GM21367 (cell line): ENCODE data around the gene PRKCB.

Experiments used
- ATAC-seq: cut with Tn5 transposase; IDR thresholded peaks from one replicate; pipeline ENCODE4 v1.9.1; 2021; ENCODE audit not compliant: unreplicated experiment

The PRKCB gene

DNA sequence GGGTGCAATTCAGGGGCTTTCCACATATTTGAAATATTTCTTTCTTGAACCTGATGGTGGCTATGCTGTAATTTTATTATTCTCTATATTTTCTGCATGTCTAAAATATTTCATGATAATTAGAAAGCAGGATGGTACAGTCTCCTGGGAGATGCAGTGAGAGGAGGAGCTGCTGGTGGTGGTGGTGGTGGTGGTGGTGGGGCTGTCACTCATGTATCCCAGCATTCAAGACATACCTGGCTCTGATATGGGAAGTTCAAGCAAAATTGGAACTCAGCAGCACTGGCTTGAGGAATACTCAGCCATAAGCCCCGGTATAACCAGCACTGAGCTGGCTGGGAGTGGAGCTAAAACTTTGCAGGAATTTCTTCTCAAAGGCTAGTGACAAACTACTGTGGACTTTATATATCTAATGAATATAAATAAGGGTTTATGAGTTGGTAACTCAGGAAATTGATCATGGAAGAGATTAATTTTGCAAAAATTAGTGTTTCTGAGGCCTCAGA lies 200.3 kb downstream of the PRKCB start:
- no peak for ATAC-seq

DNA sequence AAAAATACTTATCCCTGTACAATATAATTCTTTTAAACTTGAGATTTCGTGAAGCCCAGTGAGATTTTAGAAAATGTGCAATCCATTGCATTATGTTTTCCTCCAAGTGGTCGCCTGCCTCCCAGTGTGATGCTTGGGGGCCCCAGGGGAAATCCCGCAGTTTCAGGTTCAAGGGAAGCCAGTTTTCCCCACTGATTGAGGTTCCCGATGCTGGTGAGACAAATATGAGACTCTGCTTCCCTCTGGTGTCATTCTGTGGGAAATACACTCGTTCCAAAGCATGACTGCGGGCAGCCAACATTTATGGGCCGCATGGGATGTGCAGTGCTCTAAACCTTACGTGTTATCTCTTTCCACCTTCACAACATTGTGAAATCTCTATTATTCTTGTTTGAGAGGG lies 200.8 kb downstream of the PRKCB start:
- ATAC-seq, result no peak

DNA sequence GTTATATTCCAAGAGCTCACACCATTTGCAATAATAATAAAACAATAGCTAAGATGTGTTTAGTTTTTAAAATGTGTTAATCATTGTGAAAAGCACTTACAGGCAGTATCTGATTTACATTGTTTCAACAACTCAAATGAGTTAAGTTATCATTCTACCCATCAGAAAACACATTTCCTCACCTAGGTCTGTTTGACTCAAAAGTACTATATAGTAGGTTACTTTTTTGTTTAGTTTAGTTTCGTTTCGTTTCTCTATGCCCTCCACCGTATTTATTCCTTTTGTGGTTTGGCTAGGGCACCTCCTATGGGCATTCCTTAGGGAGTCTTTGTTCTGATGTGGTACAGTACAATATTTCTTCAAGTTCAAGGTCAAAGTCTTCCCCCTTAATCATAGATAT lies 201.6 kb downstream of the PRKCB start:
- no peak for ATAC-seq

DNA sequence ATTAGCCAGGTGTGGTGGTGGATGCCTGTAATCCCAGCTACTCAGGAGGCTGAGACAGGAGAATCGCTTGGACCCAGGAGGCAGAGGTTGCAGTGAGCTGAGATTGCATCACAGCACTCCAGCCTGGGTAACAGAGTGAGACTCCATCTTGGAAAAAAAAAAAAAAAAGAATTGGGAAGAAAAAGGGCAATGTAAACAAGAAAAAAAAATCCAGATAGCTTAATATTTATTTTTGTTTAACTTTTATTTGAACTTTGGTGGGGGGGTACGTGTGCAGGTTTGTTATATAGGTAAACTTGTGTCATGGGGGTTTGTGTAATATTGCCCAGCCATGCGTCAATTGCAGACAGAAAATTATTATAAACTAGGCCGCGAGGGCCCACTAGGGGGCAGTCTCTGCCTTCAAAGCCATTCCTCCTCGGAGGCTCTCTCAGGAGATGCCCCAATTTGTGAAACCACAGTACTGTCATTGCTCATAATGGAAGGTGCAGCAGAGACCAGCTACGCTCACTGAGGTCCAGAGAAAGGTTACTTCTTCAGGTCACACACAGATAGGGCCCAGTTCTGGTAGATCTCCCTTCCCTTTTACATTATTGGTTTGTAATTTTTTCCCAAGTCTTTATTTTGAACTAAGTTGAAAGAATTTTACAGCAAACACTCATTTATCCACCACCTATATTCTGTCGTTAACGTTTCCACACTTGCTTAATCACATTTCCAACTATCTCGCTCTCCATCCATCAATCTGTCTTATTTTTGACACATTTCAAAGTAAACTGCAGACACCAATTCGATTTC lies 206.2 kb downstream of the PRKCB start:
- no peak for ATAC-seq

DNA sequence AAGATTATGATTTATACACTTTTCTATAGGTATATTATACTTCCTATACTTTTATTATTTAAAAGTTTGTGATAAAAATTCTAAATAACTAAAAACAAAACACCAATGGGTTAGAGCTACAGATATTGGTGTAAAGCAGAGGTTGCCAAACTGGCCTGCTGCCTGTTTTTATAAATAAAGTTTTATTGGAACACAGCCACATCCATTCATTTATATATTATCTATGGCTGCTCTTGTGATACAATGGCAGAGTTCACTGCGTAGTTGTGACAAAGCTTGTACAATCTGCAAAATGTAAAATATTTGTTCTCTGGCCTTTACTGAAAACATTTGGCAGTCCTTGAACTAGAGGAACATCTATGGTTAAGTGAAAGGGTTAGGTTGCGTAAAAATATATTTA lies 208.7 kb downstream of the PRKCB start:
- ATAC-seq, result no peak

DNA sequence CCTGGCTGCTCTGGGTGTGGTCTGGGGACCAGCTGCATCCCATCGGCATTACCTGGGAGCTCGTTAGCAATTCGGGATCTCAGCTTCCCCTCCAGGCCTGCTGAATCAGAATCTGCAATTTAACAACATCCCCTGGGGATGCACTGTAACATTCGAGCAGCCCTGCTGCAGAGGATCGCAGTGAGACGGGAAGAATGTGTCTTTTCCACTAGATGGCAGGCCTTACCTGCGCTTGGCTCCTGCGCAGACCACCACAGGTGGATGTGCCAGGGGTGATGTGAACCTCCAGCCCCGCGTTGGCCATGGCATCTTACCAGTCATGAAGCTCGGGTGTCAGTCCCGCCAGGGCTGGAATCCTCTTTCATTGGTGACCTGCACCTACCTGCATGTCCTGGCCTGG lies 209.9 kb downstream of the PRKCB start:
- ATAC-seq, result no peak

DNA sequence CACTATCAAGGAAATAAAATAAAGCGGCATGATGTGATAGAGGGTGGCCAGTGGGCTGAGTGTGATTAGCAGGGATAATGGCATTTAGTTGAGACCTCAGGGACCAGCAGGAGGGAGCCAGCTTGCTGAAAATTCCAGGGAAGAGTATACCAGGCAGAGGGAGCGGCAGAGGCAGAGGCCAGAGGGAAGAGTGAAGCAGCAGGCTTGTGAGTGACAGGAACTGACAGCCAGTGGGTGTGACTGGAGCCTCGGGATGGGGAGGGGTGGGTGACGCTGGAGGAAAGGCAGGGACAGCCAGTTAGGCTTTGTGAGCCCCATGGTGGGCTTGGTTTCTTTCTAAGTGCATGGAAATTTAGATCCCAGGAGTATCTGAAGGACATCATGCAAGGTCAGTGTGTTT lies 210.7 kb downstream of the PRKCB start:
- no peak for ATAC-seq

DNA sequence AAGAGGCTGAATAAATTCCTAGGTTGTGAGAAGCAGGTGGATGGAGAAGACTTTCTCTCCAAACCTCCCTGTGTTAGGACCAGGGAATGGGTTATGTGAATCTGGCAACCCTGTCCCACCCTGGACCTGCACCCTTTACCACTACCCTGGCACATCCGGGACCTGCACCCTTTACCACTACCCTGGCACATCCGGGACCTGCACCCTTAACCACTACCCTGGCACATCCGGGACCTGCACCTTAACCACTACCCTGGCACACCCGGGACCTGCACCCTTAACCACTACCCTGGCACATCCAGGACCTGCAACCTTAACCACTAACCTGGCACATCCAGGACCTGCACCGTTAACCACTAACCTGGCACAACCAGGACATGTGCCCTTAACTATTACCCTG lies 213.3 kb downstream of the PRKCB start:
- ATAC-seq, result no peak

DNA sequence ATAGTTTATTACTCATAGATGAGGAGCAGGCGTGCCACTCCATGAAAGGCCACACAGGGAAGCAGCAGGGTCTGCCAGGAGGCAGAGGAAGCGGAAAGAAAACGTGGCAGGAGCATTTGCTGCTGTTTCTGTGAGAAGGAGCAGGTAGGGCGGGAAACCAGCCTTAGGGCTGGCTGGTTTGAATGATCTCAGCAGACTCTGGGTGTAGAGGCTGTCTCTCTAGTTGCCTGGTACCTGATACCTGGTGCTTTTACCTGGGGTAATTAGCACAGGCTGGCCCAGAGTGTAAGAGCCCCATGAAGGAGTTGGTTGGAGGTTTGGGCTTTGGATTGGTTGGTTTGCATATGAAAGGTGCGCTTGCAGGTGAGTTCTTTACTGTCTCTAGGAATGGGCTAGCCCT lies 215.3 kb downstream of the PRKCB start:
- ATAC-seq, result no peak

DNA sequence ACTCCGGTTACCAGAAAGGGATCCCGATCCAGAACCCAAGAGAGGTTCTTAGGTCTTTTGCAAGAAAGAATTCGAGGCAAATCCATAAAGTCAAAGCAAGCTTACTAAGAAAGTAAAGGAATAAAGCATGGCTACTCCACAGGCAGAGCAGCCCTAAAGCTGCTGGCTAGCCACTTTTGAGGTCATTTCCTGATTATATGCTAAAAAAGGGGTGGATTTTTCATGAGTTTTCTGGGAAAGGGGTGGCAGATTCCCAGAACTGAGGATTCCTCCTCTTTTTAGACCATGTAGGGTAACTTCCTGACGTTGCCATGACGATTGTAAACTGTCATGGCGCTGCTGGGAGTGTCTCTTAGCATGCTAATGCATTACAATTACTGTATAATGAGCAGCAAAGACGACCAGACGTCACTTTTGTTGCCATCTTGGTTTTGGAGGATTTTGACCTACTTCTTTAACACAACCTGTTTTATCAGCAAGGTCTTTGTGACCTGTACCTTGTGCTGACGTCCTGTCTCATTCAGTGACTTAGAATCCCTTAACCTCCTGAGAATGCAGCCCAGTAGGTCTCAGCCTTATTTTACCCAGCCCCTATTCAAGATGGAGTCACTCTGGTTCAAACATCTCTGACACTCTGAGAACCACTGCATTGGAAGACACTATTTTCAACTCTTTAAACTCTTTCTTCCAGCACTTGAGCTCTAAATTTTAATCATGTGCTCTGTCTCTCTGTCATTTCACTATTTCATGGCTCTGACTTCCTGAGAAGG lies 216.7 kb downstream of the PRKCB start:
- no peak for ATAC-seq

DNA sequence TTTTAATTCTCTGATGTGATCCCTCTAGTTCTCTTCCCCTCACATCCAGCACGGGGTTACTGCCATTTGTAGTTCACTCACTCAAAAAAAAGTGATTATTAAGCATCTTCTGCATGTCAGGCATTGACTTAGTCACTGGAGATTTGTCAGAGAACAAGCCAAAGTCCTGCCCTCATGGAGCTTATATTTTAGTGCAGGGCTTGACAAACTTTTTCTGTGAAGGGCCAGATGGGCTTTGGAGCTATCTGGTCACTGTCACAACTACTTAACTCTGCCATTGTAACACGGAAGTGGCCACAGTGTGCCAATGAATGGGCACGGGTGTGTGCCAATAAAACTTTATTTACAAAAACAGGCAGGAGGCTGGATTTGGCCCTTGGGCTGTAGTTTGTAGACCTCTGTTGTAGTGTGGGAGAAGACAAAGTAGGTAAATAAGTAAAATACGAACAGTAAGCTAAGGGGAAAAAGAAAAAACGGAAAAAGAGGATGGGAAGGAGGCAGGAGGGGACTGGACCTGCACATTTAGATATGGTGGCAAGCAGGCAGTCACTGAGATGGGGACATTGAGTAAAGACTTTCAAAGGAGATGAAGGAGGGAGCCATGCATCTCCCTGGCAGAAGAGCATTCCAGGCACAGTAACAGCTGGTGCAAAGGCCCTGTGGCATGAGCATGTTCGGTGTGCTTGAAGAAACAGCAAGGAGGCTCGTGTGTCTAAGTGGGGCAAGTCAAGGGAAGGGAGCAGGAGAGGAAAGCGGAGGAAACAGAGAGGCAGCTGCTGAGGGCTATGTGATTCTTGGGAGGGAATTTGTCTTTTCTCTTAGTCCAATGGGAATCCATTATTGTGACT lies 217.5 kb downstream of the PRKCB start:
- no peak for ATAC-seq

DNA sequence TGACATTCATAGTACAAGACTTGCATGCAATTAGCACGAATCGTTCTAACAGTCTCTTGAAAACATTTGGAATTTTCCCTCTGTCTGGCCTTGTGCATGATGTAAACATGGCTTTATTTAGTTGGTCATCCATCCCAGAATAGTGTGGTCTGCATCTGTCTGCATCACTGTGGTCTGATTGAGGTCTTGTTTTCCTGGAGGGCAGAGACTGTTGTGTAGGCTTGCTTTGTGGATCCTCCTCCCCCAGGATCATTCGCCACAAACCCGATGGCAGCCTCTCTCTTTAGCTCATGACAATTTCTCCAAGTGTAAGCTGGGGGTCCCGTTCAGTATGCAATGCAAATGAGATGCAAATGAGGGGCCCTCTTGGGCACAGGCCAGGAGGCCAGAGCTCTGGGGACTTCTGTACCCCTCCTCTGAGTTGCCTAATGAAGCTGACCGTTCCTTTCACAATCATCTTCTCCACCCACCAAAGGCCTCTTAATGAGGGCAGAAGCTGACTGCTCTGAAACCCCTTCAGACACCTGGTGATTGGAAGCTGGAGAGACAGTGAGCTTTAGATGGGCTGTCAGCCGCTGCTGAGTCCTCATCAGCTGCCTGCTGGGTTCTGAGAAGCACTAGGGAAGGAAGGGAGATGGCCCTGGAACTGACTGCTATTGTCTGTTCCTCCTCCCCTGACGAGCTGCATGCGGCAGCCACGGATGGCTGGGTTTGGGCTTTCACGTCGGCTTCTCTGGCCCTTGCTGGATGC lies 219.1 kb downstream of the PRKCB start:
- ATAC-seq, result no peak

DNA sequence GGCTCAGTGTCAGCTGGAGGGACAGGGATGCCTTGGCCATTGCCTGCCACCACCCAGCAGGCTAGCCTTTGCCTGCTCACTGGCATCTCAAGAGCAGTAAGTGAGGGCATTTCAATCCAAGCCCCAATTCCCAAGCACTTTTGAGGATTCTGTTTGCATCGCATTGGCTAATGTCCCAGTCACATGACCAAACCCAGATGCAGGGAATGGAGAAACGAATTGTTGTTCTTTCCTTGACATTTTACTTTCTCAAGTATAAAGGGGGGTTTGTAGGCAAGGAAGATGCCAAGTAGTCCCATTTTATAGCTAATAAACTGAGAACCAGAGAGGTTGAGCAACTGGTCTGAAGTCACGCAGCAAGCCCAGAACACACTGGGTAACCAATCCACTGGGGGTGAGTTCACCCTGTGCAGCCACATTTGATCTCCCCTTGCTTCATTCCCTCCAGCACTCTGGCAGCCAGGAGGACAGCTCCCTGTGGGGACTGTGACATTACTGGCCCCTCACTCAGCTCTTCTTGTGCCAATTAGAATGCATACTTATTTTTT lies 226.6 kb downstream of the PRKCB start:
- no peak for ATAC-seq

DNA sequence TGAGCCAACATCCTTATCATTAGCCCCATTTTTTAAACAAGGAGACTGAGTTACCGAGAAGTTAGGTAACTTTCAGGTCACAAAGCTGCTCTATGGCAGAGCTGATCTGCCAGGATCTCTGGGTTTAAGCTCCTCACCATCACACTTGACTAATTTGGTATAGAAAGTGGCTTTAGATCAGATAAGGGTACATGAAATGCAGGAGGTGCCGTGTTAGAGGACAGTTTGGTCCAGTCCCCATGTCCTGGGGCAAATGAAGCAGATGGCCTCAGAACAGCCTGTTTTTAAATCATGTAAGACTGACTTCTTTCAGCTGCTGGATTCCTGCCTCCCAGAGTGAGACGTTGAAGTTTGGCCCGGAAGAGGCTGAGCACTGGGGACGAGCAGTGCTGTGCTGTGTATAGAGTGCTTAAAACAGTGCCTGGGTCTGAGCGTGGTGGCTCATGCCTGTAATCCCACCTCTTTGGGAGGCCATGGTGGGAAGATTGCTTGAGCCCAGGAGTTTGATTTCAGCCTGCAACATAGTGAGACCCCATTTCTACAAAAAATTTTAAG lies 233.3 kb downstream of the PRKCB start:
- ATAC-seq, result no peak

DNA sequence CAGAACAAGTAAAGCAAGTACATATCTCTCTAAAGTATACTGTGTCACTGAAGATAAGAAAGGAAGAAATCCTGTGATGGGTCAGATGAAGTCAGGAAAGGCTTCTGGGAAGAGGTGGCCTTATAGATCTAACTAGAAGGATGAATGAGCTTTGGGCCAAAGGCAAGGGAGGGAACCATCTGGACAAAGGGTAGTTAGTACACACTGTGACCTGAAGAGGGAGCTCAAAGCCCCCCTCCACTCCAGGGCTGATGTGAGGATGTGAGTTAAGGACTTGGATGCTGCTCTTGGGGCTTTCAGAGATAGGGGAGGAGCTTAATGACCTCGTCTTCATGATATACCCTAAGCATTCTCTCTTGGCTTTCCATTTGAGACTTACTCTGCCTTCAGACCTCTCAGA lies 235.1 kb downstream of the PRKCB start:
- ATAC-seq, result no peak

DNA sequence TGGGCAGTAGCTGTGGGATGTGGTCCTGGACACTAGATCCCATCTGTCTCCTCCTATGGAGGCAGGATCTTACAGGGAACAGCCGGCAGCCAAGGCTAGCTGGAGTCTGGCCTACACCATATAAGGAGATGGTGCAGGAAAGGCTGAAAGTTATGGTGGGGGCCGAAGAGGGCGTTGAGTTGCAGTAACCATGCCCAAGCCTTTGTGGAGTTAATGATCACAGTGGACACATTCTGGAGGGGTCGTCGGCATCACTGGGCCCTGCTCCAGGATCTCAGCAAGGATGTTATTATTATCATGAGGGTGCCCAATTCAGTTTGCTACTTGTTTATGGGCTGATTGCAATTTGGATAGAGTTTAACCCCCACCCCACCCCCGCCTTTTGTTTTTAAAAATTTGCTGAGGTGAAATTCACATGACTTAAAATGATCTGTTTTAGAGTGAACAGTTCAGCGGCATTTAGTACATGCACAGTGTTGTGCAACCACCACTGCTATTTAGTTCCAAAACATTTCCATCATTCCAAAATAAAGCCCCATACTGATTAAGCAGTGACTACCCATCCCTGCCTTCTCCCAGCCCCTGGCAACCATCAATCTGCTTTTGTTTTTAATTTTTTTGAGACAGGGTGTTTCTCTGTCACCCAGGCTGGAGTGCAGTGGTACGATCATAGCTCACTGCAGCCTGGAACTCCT lies 236.0 kb downstream of the PRKCB start:
- ATAC-seq, result no peak

DNA sequence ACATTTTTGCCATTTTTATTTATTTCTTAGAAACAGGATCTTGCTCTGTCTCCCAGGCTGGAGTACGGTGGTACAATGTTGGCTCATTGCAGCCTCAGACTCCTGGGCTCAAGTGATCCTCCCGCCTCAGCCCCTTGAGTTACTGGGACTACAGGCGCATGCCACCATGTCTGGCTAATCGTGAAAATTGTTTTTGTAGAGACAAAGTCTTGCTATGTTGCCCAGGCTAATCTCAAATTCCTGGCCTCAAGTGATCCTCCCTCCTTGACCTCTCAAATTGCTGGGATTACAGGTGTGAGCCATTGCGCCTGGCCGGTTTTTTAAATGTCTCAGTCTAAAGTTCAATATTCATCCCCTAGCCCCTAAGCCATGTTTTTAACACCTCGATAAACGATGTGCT lies 237.5 kb downstream of the PRKCB start:
- ATAC-seq, result no peak

DNA sequence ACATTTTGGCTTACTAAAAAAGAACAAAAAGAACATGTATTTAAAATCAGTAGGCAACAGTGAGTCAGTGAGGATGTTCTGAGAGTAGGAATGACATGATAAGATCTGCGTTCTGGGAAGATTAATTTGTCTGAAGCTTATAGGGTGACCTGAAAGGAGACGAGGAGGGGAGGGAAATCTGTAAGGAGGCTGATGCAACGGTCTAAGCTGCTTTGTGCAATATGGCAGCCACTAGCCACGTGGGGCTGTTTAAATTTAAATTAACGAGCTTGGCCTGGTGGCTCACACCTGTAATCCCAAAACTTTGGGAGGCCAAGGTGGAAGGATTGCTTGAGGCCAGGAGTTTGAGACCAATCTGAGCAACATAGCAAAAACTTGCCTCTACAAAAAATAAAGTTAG lies 238.8 kb downstream of the PRKCB start:
- no peak for ATAC-seq

DNA sequence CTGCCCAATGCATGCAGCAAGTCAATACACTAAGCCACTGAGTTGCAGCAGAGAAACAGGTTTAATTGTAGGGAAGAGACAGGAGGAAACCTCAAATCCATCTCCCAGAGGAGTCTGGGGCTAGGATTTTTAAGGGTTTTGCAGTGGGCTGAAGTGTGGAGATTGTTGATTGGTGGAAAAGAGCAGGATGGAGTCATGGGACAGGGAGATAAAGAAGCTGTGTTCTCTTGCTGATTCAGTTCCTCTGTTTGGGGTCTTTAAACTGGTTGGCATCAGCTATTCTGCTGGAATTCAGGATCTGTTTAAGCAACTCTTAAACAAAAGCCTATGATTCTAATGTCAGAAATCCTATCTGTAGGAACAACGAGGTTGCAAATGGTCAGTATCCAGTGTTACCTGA lies 239.5 kb downstream of the PRKCB start:
- ATAC-seq, result no peak
